H1 (cell line): ENCODE measurements around the gene SYCE3. TPM values are rescaled to one million over a fixed set of nuclear protein-coding genes. Genes with fewer than 3 reads are reported as not detected.

Source experiments
- EZH2 ChIP-seq: fragments of 200-600 bp; sonication (generic); IDR thresholded peaks from 2 replicates; pipeline ENCODE4 v1.7.1; 2012; ENCODE audit warnings: low read depth, mild to moderate bottlenecking, moderate library complexity, low read length, inconsistent platforms; ENCODE audit not compliant: severe bottlenecking
- MAX ChIP-seq: IDR thresholded peaks from 2 replicates; pipeline ENCODE4 v1.6.1; 2012; ENCODE audit warnings: inconsistent platforms
- SRF ChIP-seq: IDR thresholded peaks from 2 replicates; pipeline ENCODE4 v1.6.1; 2011; ENCODE audit warnings: mild to moderate bottlenecking, low read depth, low read length, moderate library complexity
- TEAD4 ChIP-seq: IDR thresholded peaks from 2 replicates; pipeline ENCODE4 v1.6.1; 2012; ENCODE audit warnings: low read depth, low read length, inconsistent platforms, mixed read lengths
- polyA plus RNA-seq, 7 experiments: library from polyadenylated mRNA; depleted of rRNA in 3 of 7; stranded (reverse) in 5 of 7; unstranded in 2 of 7; fragments of >200 nt in 5 of 7; fragments of 200-250 nt in 2 of 7; gene quantifications; 1 replicate in 5 of 7; 2 replicates in 1 of 7; 4 replicates in 1 of 7; pipeline versions ENCODE4 v1.2.1 to v1.2.3, GENCODE V29; 2011 to 2013; ENCODE audit warnings: missing spikeins in 2 of 7, mixed read lengths in 2 of 7
- total RNA-seq: library from RNA; stranded (reverse); fragmentation: NEBNext Ultra II Directional; extraction: Animal tissue kit (Norgen Biotek cat#: 25700); gene quantifications from 2 replicates; pipeline ENCODE4 v1.2.1, GENCODE V29; 2021
- TF ChIP-seq, protein P1 (sequence below): IDR thresholded peaks from 2 replicates; pipeline ENCODE4 v1.6.1; 2011; ENCODE audit warnings: low read length, improper control_type of control experiment

SYCE3 gene
- total and polyA plus RNA-seq, 2 of the 8 experiments (the other 6 are each of a cell fraction or from before 2014, with no cell fraction given): 1.9 TPM; not detected in 1

GRCh38 chr22:50529416-50529896 lies 33.3 kb downstream of the SYCE3 start (continued):
- TF ChIP-seq EZH2 (peak; percentile 80), TEAD4 (no peak), SRF (no peak), MAX (peak; percentile 77)
- TF ChIP-seq, protein P1, sequence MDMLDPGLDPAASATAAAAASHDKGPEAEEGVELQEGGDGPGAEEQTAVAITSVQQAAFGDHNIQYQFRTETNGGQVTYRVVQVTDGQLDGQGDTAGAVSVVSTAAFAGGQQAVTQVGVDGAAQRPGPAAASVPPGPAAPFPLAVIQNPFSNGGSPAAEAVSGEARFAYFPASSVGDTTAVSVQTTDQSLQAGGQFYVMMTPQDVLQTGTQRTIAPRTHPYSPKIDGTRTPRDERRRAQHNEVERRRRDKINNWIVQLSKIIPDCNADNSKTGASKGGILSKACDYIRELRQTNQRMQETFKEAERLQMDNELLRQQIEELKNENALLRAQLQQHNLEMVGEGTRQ: no peak
- TF ChIP-seq, all 59 proteins: peak for 2
